Mesendoderm (in vitro differentiated cells): ENCODE results near the gene CST5.
"Not testable (repeated sequence)": the region's sequence is repeated elsewhere in the genome, so short reads cannot be mapped to it uniquely, and the experiment has no call there.

Source experiments
- DNase-seq: peaks from one replicate; pipeline ENCODE4 v3.0.0; 2013
- H2AK5ac ChIP-seq: 2 replicates; pipeline ENCODE4 v1.6.1; 2013; ENCODE audit warnings: low read length, inconsistent platforms
- H2BK120ac ChIP-seq: 2 replicates; pipeline ENCODE4 v1.6.1; 2013; ENCODE audit warnings: low read depth, mild to moderate bottlenecking, low read length, moderate library complexity, mixed read lengths
- H2BK15ac ChIP-seq: replicated peaks from 2 replicates; pipeline ENCODE4 v1.6.1; 2013; ENCODE audit warnings: low read depth, mild to moderate bottlenecking, moderate library complexity
- H2BK5ac ChIP-seq: 2 replicates; pipeline ENCODE4 v1.6.1; 2013; ENCODE audit warnings: low read length, inconsistent platforms
- H3K18ac ChIP-seq: 2 replicates; pipeline ENCODE4 v1.6.1; 2013; ENCODE audit warnings: mild to moderate bottlenecking, low read length, mixed read lengths
- H3K23ac ChIP-seq: one replicate; pipeline ENCODE4 v1.6.1; 2013; ENCODE audit warnings: low read length
- H3K27ac ChIP-seq: 2 replicates; pipeline ENCODE4 v1.5.1; 2013; ENCODE audit warnings: low read depth, mild to moderate bottlenecking, inconsistent platforms, low read length, moderate library complexity
- H3K27me3 ChIP-seq: 2 replicates; pipeline ENCODE4 v1.6.1; 2013; ENCODE audit warnings: low read length, control low read depth, mild to moderate bottlenecking, inconsistent platforms; ENCODE audit not compliant: insufficient read depth, poor library complexity
- H3K36me3 ChIP-seq: 2 replicates; pipeline ENCODE4 v1.6.1; 2013; ENCODE audit warnings: low read length, inconsistent platforms; ENCODE audit not compliant: control insufficient read depth, insufficient read depth
- H3K4ac ChIP-seq: one replicate; pipeline ENCODE4 v1.6.1; 2013; ENCODE audit warnings: low read depth, mild to moderate bottlenecking, low read length, moderate library complexity
- H3K4me1 ChIP-seq: 2 replicates; pipeline ENCODE4 v1.6.1; 2013; ENCODE audit warnings: low read depth, low read length, inconsistent platforms; ENCODE audit not compliant: control insufficient read depth
- H3K4me2 ChIP-seq: 2 replicates; pipeline ENCODE4 v1.6.1; 2013; ENCODE audit warnings: low read length
- H3K4me3 ChIP-seq: 2 replicates; pipeline ENCODE4 v1.5.1; 2013; ENCODE audit warnings: mild to moderate bottlenecking, low read length
- H3K56ac ChIP-seq: one replicate; pipeline ENCODE4 v1.6.1; 2013; ENCODE audit warnings: low read length
- H3K79me1 ChIP-seq: 2 replicates; pipeline ENCODE4 v1.6.1; 2013; ENCODE audit warnings: low read length, inconsistent platforms
- H3K79me2 ChIP-seq: 2 replicates; pipeline ENCODE4 v1.6.1; 2013; ENCODE audit warnings: mild to moderate bottlenecking, low read length; ENCODE audit not compliant: control insufficient read depth, insufficient read depth
- H3K9ac ChIP-seq: 2 replicates; pipeline ENCODE4 v1.6.1; 2013; ENCODE audit warnings: low read length, inconsistent platforms
- H4K5ac ChIP-seq: one replicate; pipeline ENCODE4 v1.6.1; 2013; ENCODE audit warnings: low read length
- H4K8ac ChIP-seq: one replicate; pipeline ENCODE4 v1.6.1; 2013; ENCODE audit warnings: low read depth, mild to moderate bottlenecking, control low read depth, low read length, moderate library complexity
- WGBS: extraction: QIAGEN DNeasy Blood & Tissue Kit; methylation state at CpG from one replicate; pipeline ENCODE4 v1.1.7; 2013; ENCODE audit warnings: low lambda C conversion rate, missing lambda C conversion rate; ENCODE audit not compliant: insufficient coverage; ENCODE audit errors: extremely low coverage; 5-methylcytosine and 5-hydroxymethylcytosine counted together

CST5 gene

DNA sequence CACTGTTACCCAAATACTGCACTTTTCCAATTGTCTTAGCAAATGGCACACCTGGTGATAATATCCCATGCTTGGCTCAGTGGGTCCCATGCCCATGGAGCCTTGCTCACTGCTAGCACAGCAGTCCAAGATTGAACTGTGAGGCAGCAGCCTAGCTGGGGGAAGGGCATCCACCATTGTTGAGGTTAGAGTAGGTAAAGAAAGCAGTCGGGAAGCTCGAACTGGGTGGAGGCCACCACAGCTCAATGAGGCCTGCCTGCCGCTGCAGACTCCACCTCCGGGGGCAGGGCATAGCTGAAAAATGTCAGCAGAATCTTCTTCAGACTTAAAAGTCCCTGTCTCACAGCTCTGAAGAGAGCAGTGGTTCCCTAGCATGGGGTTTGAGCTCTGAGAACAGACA is 43.8 kb downstream of the CST5 start:
- no peak overlapping the region for H3K27ac ChIP-seq
- no peak overlapping the region for H2BK15ac ChIP-seq
- no peak overlapping the region for H2BK5ac ChIP-seq
- H2BK120ac ChIP-seq, result no peak overlapping the region
- no peaks in the 10 kb centered on the region for H3K79me1 ChIP-seq
- H3K56ac ChIP-seq, result no peak overlapping the region
- no peaks in the 10 kb centered on the region for H3K36me3 ChIP-seq
- H3K4me3 ChIP-seq, result no peak overlapping the region
- no peak overlapping the region for H4K5ac ChIP-seq
- H3K4me2 ChIP-seq, result no peak overlapping the region
- H3K9ac ChIP-seq, result no peak overlapping the region
- WGBS, result no CpG with 5 or more reads among the region's 4 CpGs
- H3K79me2 ChIP-seq, result no peaks in the 10 kb centered on the region
- H3K18ac ChIP-seq, result no peak overlapping the region
- no peaks in the 10 kb centered on the region for H3K4me1 ChIP-seq
- DNase-seq, result no peak
- H4K8ac ChIP-seq, result no peak overlapping the region
- no peak overlapping the region for H3K4ac ChIP-seq
- no peak overlapping the region for H3K23ac ChIP-seq
- H2AK5ac ChIP-seq, result no peak overlapping the region
- H3K27me3 ChIP-seq, result no peaks in the 10 kb centered on the region

DNA sequence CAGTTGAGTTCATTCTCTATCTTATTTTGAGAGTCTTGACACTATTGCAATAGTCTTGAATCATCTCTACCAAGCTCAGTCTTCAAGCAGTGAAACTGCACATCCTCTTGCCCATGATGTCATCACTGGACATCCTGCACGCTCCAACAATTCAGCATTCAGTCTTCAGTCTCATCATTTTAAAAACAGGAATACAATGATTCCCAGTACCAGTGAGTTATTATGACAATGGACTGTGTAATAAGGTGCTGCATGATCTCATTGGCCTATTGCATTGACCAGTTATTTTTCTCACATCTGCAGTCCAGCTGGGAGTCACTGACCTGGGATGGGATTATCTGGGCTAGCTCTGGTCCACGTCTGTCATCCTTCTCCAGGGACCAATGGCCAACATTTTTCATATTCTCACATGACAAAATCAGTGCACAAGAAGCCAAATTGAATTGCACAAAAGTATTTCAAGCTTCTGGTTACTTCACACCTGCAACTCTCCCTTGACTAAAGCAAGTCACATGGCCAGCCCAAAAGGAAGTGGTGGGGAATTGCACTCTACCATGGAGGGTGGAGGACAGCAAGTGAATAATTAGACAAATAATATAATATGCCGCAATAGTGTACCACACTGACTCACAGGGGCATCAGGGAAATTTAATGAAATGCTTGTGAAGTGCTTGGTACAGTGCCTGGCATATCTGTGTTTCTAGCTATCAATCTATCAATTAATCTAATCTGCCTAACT is 46.6 kb downstream of the CST5 start:
- Histone ChIP-seq H2AK5ac (no peak overlapping the region), H3K27me3 (no peaks in the 10 kb centered on the region), H2BK120ac (no peak overlapping the region), H3K23ac (no peak overlapping the region), H2BK5ac (no peak overlapping the region), H4K5ac (no peak overlapping the region), H3K4me1 (no peaks in the 10 kb centered on the region), H3K56ac (no peak overlapping the region), H3K4me3 (no peak overlapping the region), H3K79me1 (no peaks in the 10 kb centered on the region), H3K4ac (no peak overlapping the region), H4K8ac (no peak overlapping the region), H2BK15ac (no peak overlapping the region), H3K79me2 (no peaks in the 10 kb centered on the region), H3K27ac (no peak overlapping the region), H3K9ac (no peak overlapping the region), H3K36me3 (no peaks in the 10 kb centered on the region), H3K18ac (no peak overlapping the region), H3K4me2 (no peak overlapping the region)
- no peak for DNase-seq
- no CpG with 5 or more reads among the region's 3 CpGs for WGBS

DNA sequence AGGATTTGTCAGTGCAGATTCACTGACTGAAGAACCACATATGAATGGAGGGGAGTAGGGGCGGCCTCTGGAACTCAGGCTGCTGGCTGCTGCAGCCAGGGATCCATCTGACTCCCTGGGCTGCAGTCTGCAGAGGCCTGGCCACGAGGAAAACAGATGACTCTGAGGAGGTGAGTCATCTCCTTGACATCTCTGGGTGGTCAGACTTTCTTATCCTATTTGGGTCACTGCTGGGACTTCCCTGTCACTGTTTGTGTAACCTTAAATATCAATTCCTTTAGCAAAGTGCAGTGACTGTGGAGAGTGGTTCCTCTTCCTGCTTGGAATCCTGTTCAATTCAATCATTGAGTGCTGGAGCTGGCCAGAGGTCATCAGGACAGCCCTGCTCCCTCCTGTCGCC is 47.6 kb downstream of the CST5 start:
- not testable (repeated sequence) for H2BK5ac ChIP-seq, H4K8ac ChIP-seq, H2AK5ac ChIP-seq, H2BK120ac ChIP-seq, H3K4ac ChIP-seq, H3K56ac ChIP-seq, H2BK15ac ChIP-seq, H3K79me1 ChIP-seq, H3K4me2 ChIP-seq, H3K79me2 ChIP-seq, H3K23ac ChIP-seq, H4K5ac ChIP-seq, H3K9ac ChIP-seq, H3K4me1 ChIP-seq, H3K27me3 ChIP-seq, H3K36me3 ChIP-seq, H3K4me3 ChIP-seq, H3K18ac ChIP-seq, H3K27ac ChIP-seq
- DNase-seq, result peak; percentile 39
- WGBS, result no CpG with 5 or more reads among the region's 3 CpGs

DNA sequence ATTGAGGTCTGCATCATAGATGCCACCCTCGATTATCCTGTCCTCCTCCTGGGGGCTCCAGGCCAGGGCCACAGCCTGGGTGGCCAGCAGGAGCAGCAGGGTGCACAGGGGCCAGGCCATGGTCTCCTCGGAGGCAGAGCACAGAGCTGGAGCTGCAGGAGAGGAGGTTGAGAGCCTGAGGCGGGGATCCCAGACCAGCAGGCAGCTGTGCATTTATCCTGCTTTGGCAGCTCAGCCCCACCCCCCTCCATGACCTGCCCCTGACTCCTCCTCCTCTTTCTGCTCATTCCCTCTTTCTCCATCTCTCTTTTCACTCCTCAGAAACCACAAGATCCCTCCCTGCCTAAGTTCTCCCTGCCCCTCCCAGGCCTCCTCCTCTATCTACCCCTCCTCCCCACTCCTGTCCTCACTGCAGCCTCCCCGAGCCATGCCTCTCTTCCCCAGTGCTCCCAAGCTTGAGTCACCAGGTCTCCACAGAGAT is 53.0 kb downstream of the CST5 start, which contains the start of gene CST2:
Gene CST2, minus strand, starts transcription at position 189 of the 481 bp plus-strand sequence. Its CDS starts 69 bp downstream, at position 120.
- H2AK5ac ChIP-seq, result no peak within 1 kb of the TSS
- no peak within 1 kb of the TSS for H3K4me3 ChIP-seq
- H4K5ac ChIP-seq, result no peak within 1 kb of the TSS
- H3K79me2 ChIP-seq, result no peaks in the 10 kb centered on the region
- H2BK15ac ChIP-seq, result no peak within 1 kb of the TSS
- no peak within 1 kb of the TSS for H3K9ac ChIP-seq
- H3K4me1 ChIP-seq, result no peaks in the 10 kb centered on the region
- H3K79me1 ChIP-seq, result no peaks in the 10 kb centered on the region
- H3K27ac ChIP-seq, result no peak within 1 kb of the TSS
- H3K36me3 ChIP-seq, result no peaks in the 10 kb centered on the region
- H2BK120ac ChIP-seq, result no peak within 1 kb of the TSS
- no peak within 1 kb of the TSS for H2BK5ac ChIP-seq
- H3K27me3 ChIP-seq, result no peaks in the 10 kb centered on the region
- no peak within 1 kb of the TSS for H3K23ac ChIP-seq
- WGBS, result no CpG with 5 or more reads among the region's 4 CpGs
- H3K4me2 ChIP-seq, result no peak within 1 kb of the TSS
- no peak within 1 kb of the TSS for H3K4ac ChIP-seq
- peak; percentile 39 for DNase-seq
- no peak within 1 kb of the TSS for H4K8ac ChIP-seq
- H3K18ac ChIP-seq, result no peak within 1 kb of the TSS
- no peak within 1 kb of the TSS for H3K56ac ChIP-seq
